Transverse colon (tissue), 4 donors: ENCODE data around the gene SEMA6B. TPM values are rescaled to one million over a fixed set of nuclear protein-coding genes. Genes with fewer than 3 reads are reported as not detected.

Experiments used
- DNase-seq: peaks from one replicate; pipeline ENCODE4 v3.0.0-alpha.2; 2019
- H3K27ac ChIP-seq, 4 donors: fragments of 200-600 bp; sonication (generic); 2 replicates each; pipeline ENCODE4 v1.5.1; 2016 to 2018; ENCODE audit warnings: inconsistent platforms in 4 of 4
- H3K27me3 ChIP-seq: fragments of 200-600 bp; sonication (generic); 2 replicates; pipeline ENCODE4 v1.5.1; 2017; ENCODE audit warnings: inconsistent platforms
- H3K36me3 ChIP-seq, 4 donors: fragments of 200-600 bp; sonication (generic); 2 replicates each; pipeline ENCODE4 v1.5.1; 2017 to 2019; ENCODE audit warnings: inconsistent platforms in 4 of 4
- H3K4me1 ChIP-seq, 4 donors: fragments of 200-600 bp; sonication (generic); 2 replicates each; pipeline ENCODE4 v1.5.1; 2017 to 2020; ENCODE audit warnings: inconsistent platforms in 4 of 4
- H3K4me3 ChIP-seq, 4 donors: fragments of 200-600 bp; sonication (generic); 1 replicate in 1 of 4; 2 replicates in 3 of 4; pipeline versions ENCODE4 v1.5.1 to v1.6.1; 2017 to 2019; ENCODE audit warnings: inconsistent platforms in 4 of 4
- H3K9me3 ChIP-seq, 2 donors: fragments of 200-600 bp; sonication (generic); 2 replicates each; pipeline ENCODE4 v1.5.1; 2017 to 2019; ENCODE audit warnings: inconsistent platforms in 2 of 2
- CTCF ChIP-seq, 5 experiments: fragments of 200-600 bp in 3 of 5; fragments of 450-650 bp in 2 of 5; sonication (generic) in 3 of 5; IDR thresholded peaks; 1 replicate in 2 of 5; 2 replicates in 3 of 5; pipeline ENCODE4 v1.5.1; 2016 to 2017; ENCODE audit warnings: antibody characterized with exemption in 5 of 5, inconsistent platforms in 3 of 5, mild to moderate bottlenecking in 2 of 5, moderate library complexity in 1 of 5
- EP300 ChIP-seq: sonication (generic); formaldehyde crosslinking; IDR thresholded peaks from one replicate; pipeline ENCODE4 v1.6.1; 2017; ENCODE audit warnings: antibody characterized with exemption, low read depth
- POLR2A ChIP-seq: fragments of 450-650 bp; IDR thresholded peaks from one replicate; pipeline ENCODE4 v1.6.1; 2016; ENCODE audit warnings: antibody characterized with exemption, mild to moderate bottlenecking, moderate library complexity
- POLR2AphosphoS5 ChIP-seq, 3 donors: sonication (generic); formaldehyde crosslinking; IDR thresholded peaks; one replicate each; pipeline ENCODE4 v1.6.1; 2016; ENCODE audit warnings: antibody characterized with exemption in 3 of 3
- WGBS, 2 donors: methylation state at CpG; one replicate each; pipeline ENCODE4 v1.1.5; 2018; ENCODE audit warnings: low coverage in 1 of 2; 5-methylcytosine and 5-hydroxymethylcytosine counted together
- in situ Hi-C, 4 donors: fragments of 200-750 bp; cut with MboI; loops; one replicate each; pipeline versions ENCODE4 v1.15.0 to v1.15.1; 2017; ENCODE audit warnings: low sequenced_read_pairs in 3 of 4, low pct_ligation_motif_present in 1 of 4, low pct_unique_long_range_greater_than_20kb in 1 of 4
- intact Hi-C: fragments of 100-400 bp; cut with DNase I; formaldehyde crosslinking; loops from one replicate; pipeline ENCODE4 v1.15.1; 2023; ENCODE audit warnings: low total_unique reads
- total RNA-seq, 4 donors: library from RNA; depleted of rRNA; stranded (reverse); fragments of >200 nt; gene quantifications; one replicate each; pipeline ENCODE4 v1.1.0, GENCODE V29; 2016

Gene SEMA6B
- total RNA-seq, 4 donors from 2014 or later: 1.00 to 4.1 (median 1.7) TPM

- Histone ChIP-seq H3K4me3 (no peak overlapping the region), H3K27ac (no peak overlapping the region), H3K4me1 (peaks cover 0 to 9% (median 2%) of the 10 kb centered on the region in 4 donors), H3K9me3 (no peaks in the 10 kb centered on the region), H3K36me3 (no peaks in the 10 kb centered on the region), H3K27me3 (peaks cover 4% of the 10 kb centered on the region)
- in situ Hi-C loops (no loop called here), intact Hi-C loops (loop anchor here (5.0 kb wide), 1 partner anchor 81 kb away; the partner anchor contains the start of gene TNFAIP8L1)
- peak; percentile 46 for DNase-seq
- 60% methylated on average over 42 of the region's 43 CpGs; no CpG with 5 or more reads in 1 of the 2 donors for WGBS, 2 donors
- TF ChIP-seq POLR2AphosphoS5 (IDR thresholded peaks at IDR 0.05) (no peak), POLR2A (no peak), CTCF (IDR thresholded peaks at IDR 0.05) (no peak), EP300 (no peak)
These were observed 3.6 kb downstream of the SEMA6B start for GRCh38 chr19:4555657-4556561.

DNA sequence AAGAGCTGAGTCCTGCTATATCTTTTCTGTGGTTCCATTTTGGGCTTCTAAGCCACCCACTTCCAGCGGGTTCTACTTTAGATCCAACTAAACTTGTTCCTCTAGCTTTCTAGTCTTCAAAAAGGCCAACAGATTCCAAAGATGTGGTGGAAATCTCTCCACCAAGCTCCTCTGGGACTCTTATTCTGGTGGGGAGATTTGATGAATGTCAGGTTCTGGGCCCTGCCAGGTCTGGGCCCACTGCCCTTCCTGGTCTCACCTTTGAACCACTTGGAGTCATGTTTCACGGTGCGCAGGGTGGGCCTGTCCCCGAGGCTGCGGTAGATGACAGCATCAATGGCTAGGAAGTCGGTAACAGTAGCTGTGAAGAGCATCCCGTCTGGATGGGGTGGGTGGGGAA, 4.8 kb downstream of the SEMA6B start:
- WGBS, 2 donors: 72% methylated on average over 7 of the region's 7 CpGs; no CpG with 5 or more reads in 1 of the 2 donors
- H3K36me3 ChIP-seq: no peaks in the 10 kb centered on the region
- peaks cover 0 to 9% (median 2%) of the 10 kb centered on the region in 4 donors for H3K4me1 ChIP-seq
- TF ChIP-seq POLR2AphosphoS5 (IDR thresholded peaks at IDR 0.05): no peak
- no peak for TF ChIP-seq EP300
- no peak for TF ChIP-seq POLR2A
- no peak for TF ChIP-seq CTCF (IDR thresholded peaks at IDR 0.05)
- H3K27ac ChIP-seq: no peak overlapping the region
- H3K9me3 ChIP-seq: no peaks in the 10 kb centered on the region
- DNase-seq: no peak
- H3K4me3 ChIP-seq: no peak overlapping the region
- peaks cover 8% of the 10 kb centered on the region for H3K27me3 ChIP-seq
- intact Hi-C loops: loop anchor here (5.0 kb wide), 1 partner anchor 83 kb away; the partner anchor contains the start of gene TNFAIP8L1
- in situ Hi-C loops: no loop called here

GRCh38 chr19:4553775-4554174, 5.7 kb downstream of the SEMA6B start:
- 63 to 80% methylated on average over 3 of the region's 3 CpGs for WGBS, 2 donors
- no peak for DNase-seq
- in situ Hi-C loops (no loop called here), intact Hi-C loops (no loop called here)
- H3K36me3 ChIP-seq: no peaks in the 10 kb centered on the region
- H3K4me3 ChIP-seq: no peak overlapping the region
- peaks cover 0 to 9% (median 2%) of the 10 kb centered on the region in 4 donors for H3K4me1 ChIP-seq
- TF ChIP-seq EP300 (no peak), CTCF (IDR thresholded peaks at IDR 0.05) (no peak), POLR2AphosphoS5 (IDR thresholded peaks at IDR 0.05) (no peak)
- H3K27ac ChIP-seq: no peak overlapping the region
- H3K27me3 ChIP-seq: peaks cover 8% of the 10 kb centered on the region
- no peaks in the 10 kb centered on the region for H3K9me3 ChIP-seq

- intact Hi-C loops (no loop called here), in situ Hi-C loops (no loop called here)
- Histone ChIP-seq H3K4me3 (no peak overlapping the region), H3K9me3 (no peaks in the 10 kb centered on the region), H3K36me3 (no peaks in the 10 kb centered on the region), H3K4me1 (peaks cover 0 to 7% (median 1%) of the 10 kb centered on the region in 4 donors), H3K27me3 (peaks cover 8% of the 10 kb centered on the region), H3K27ac (no peak overlapping the region)
- DNase-seq: no peak
- TF ChIP-seq POLR2AphosphoS5 (IDR thresholded peaks at IDR 0.05): no peak
- TF ChIP-seq CTCF (IDR thresholded peaks at IDR 0.05): no peak
- no peak for TF ChIP-seq POLR2A
- no peak for TF ChIP-seq EP300
These were observed 6.3 kb downstream of the SEMA6B start for GRCh38 chr19:4553092-4553695.
